Measurements from ENCODE around the gene EPHB2. TPM values are rescaled to one million over a fixed set of nuclear protein-coding genes. Genes with fewer than 3 reads are reported as not detected.

EPHB2 gene
- total and polyA plus RNA-seq, 2 donors (not counting 3 experiments of a cell fraction or from before 2014, with no cell fraction given), result 50.8 to 69.1 TPM

GRCh38 chr1:22957066-22957465 lies 246.4 kb downstream of the EPHB2 start:
- Histone ChIP-seq H3K27ac (ENCODE audit: insufficient read depth, low read depth, low read length) (no peak overlapping the region), H3K9me1 (replicated peaks; ENCODE audit: control insufficient read depth, extremely low read depth, insufficient read depth, low read length) (no peaks in the 10 kb centered on the region), H3K4me2 (ENCODE audit: insufficient read depth, low read length) (no peak overlapping the region), H3K9ac (replicated peaks; ENCODE audit: extremely low read depth, insufficient read depth, low read length) (no peak overlapping the region), H3K36me3 (ENCODE audit: control insufficient read depth in 2 of 2, extremely low read depth in 1 of 2, insufficient read depth in 2 of 2, low read length in 2 of 2) (no peaks in the 10 kb centered on the region), H3K9me3 (replicated peaks; ENCODE audit: control insufficient read depth, insufficient read depth, low read length) (no peaks in the 10 kb centered on the region), H3K79me2 (ENCODE audit: control insufficient read depth, insufficient read depth, low read length) (no peaks in the 10 kb centered on the region), H3K4me3 (replicated peaks in 1 of 3; ENCODE audit: insufficient read depth in 1 of 3, low read depth in 1 of 3, low read length in 3 of 3) (no peak overlapping the region), H3K4me1 (ENCODE audit: control insufficient read depth, extremely low read depth, insufficient read depth, low read length) (no peaks in the 10 kb centered on the region), H3K27me3 (ENCODE audit: control insufficient read depth in 2 of 2, insufficient read depth in 2 of 2, low read length in 2 of 2) (peaks cover 25 to 27% of the 10 kb centered on the region in 2 experiments), H2AFZ (ENCODE audit: low read depth, low read length) (no peak overlapping the region), H4K20me1 (replicated peaks; ENCODE audit: control insufficient read depth, extremely low read depth, insufficient read depth, low read length) (no peaks in the 10 kb centered on the region)
- dilution Hi-C loops (cut with MboI; ENCODE audit: extremely low pct_ligation_motif_present, low sequenced_read_pairs), result loop anchor here (25.0 kb wide), 1 partner anchor 295 kb away; the partner anchor contains the start of gene C1QB
- no peak for TF ChIP-seq FOS (IDR thresholded peaks at IDR 0.05; ENCODE audit: borderline replicate concordance, insufficient read depth, low read length)
- FAIRE-seq (no peak), DNase-seq (ENCODE audit: low read depth, low spot score) (no peak)
- CTCF ChIA-PET, result interaction anchor here (1.3 to 2.2 kb wide), 2 partner anchors 12 to 252 kb away, joined by 4 to 7 read pairs; no protein-coding TSS in a partner anchor
- intact Hi-C loops (cut with micrococcal nuclease), result no loop called here
- POLR2A ChIA-PET, result no interaction called here
- BruUV-seq (replicated peaks), result no TSS peak

DNA sequence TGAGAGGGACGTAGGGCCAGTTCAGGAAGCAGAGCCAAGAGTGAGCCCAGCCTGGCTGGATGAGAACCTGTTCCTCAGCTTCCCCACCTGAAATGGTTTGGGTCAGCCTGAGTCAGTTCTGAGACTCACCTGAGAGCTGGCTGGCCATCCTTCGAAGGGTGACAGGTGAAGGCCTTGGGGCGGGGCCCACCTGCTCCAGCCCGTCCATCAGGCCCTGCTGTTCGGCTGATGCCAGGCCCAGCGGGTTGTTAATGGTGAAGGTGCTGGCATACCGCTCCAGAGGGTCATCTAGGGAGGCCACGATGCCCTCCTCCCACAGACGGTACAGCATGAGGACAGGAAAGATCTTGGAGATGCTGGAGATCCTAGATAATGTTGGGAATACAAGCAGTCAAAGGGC lies 247.9 kb downstream of the EPHB2 start:
- Histone ChIP-seq H3K36me3 (ENCODE audit: control insufficient read depth in 2 of 2, extremely low read depth in 1 of 2, insufficient read depth in 2 of 2, low read length in 2 of 2) (no peaks in the 10 kb centered on the region), H4K20me1 (replicated peaks; ENCODE audit: control insufficient read depth, extremely low read depth, insufficient read depth, low read length) (no peaks in the 10 kb centered on the region), H3K4me3 (replicated peaks in 1 of 3; ENCODE audit: insufficient read depth in 1 of 3, low read depth in 1 of 3, low read length in 3 of 3) (no peak overlapping the region), H3K4me2 (ENCODE audit: insufficient read depth, low read length) (no peak overlapping the region), H3K9me3 (replicated peaks; ENCODE audit: control insufficient read depth, insufficient read depth, low read length) (no peaks in the 10 kb centered on the region), H2AFZ (ENCODE audit: low read depth, low read length) (no peak overlapping the region), H3K4me1 (ENCODE audit: control insufficient read depth, extremely low read depth, insufficient read depth, low read length) (no peaks in the 10 kb centered on the region), H3K9me1 (replicated peaks; ENCODE audit: control insufficient read depth, extremely low read depth, insufficient read depth, low read length) (no peaks in the 10 kb centered on the region), H3K79me2 (ENCODE audit: control insufficient read depth, insufficient read depth, low read length) (no peaks in the 10 kb centered on the region), H3K9ac (replicated peaks; ENCODE audit: extremely low read depth, insufficient read depth, low read length) (no peak overlapping the region), H3K27me3 (ENCODE audit: control insufficient read depth in 2 of 2, insufficient read depth in 2 of 2, low read length in 2 of 2) (peaks cover 16 to 20% of the 10 kb centered on the region in 2 experiments), H3K27ac (ENCODE audit: insufficient read depth, low read depth, low read length) (no peak overlapping the region)
- intact Hi-C loops (cut with micrococcal nuclease) (no loop called here), dilution Hi-C loops (cut with MboI; ENCODE audit: extremely low pct_ligation_motif_present, low sequenced_read_pairs) (loop anchor here (25.0 kb wide), 1 partner anchor 296 kb away; the partner anchor contains the start of gene C1QB)
- BruUV-seq (replicated peaks), result no TSS peak
- FAIRE-seq (no peak), DNase-seq (ENCODE audit: low read depth, low spot score) (no peak)
- CTCF ChIA-PET, result interaction anchor here (1.2 kb wide), 1 partner anchor 538 kb away, joined by 4 read pairs; no protein-coding TSS in a partner anchor
- TF ChIP-seq, protein P1, sequence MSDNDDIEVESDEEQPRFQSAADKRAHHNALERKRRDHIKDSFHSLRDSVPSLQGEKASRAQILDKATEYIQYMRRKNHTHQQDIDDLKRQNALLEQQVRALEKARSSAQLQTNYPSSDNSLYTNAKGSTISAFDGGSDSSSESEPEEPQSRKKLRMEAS (IDR thresholded peaks at IDR 0.05; ENCODE audit: insufficient read depth, insufficient read length), result no peak
- TF ChIP-seq EZH2 (IDR thresholded peaks at IDR 0.05; ENCODE audit: borderline replicate concordance, low read depth, low read length, severe bottlenecking) (no peak), GATA2 (IDR thresholded peaks at IDR 0.05; ENCODE audit: insufficient read depth, insufficient read length, low read depth, low read length) (no peak), POLR2A (IDR thresholded peaks at IDR 0.05; ENCODE audit: low read depth, low read length) (no peak), JUN (IDR thresholded peaks at IDR 0.05; ENCODE audit: borderline replicate concordance, insufficient read depth, insufficient read length, low read depth) (no peak), FOS (IDR thresholded peaks at IDR 0.05; ENCODE audit: borderline replicate concordance, insufficient read depth, low read length) (no peak), POLR2AphosphoS5 (IDR thresholded peaks at IDR 0.05; ENCODE audit: insufficient read depth, low read depth, low read length) (no peak), MYC (IDR thresholded peaks at IDR 0.05; ENCODE audit: low read depth, low read length) (no peak), CTCF (IDR thresholded peaks at IDR 0.05; ENCODE audit: extremely low read depth in 1 of 2, insufficient read depth in 1 of 2, low read depth in 1 of 2, low read length in 2 of 2) (no peak)
- POLR2A ChIA-PET, result no interaction called here
